C4-2B (cell line): ENCODE measurements around the gene ICE1.

Experiments used
- CTCF ChIP-seq: fragments of 450-650 bp; conservative IDR thresholded peaks from 2 replicates; pipeline ENCODE4 v1.5.1; 2017; ENCODE audit warnings: mild to moderate bottlenecking
- ZFX ChIP-seq: fragments of 450-650 bp; IDR thresholded peaks from 2 replicates; pipeline ENCODE4 v1.6.1; 2017

GRCh38 chr5:5497152-5497788 is 74.8 kb downstream of the ICE1 start:
- TF ChIP-seq CTCF = peak; percentile 88
- no peak for TF ChIP-seq ZFX
